Measurements from ENCODE around the gene ZNF674. TPM values are rescaled to one million over a fixed set of nuclear protein-coding genes. Genes with fewer than 3 reads are reported as not detected.

The ZNF674 gene
- 7.8 and 8.3 TPM in 2 replicates for total RNA-seq (2014; rRNA removed; shearing (Covaris generic))
- 3.8 and 5.3 TPM in 2 replicates for polyA plus RNA-seq (2014; cell fraction: nucleus; rRNA removed)

DNA sequence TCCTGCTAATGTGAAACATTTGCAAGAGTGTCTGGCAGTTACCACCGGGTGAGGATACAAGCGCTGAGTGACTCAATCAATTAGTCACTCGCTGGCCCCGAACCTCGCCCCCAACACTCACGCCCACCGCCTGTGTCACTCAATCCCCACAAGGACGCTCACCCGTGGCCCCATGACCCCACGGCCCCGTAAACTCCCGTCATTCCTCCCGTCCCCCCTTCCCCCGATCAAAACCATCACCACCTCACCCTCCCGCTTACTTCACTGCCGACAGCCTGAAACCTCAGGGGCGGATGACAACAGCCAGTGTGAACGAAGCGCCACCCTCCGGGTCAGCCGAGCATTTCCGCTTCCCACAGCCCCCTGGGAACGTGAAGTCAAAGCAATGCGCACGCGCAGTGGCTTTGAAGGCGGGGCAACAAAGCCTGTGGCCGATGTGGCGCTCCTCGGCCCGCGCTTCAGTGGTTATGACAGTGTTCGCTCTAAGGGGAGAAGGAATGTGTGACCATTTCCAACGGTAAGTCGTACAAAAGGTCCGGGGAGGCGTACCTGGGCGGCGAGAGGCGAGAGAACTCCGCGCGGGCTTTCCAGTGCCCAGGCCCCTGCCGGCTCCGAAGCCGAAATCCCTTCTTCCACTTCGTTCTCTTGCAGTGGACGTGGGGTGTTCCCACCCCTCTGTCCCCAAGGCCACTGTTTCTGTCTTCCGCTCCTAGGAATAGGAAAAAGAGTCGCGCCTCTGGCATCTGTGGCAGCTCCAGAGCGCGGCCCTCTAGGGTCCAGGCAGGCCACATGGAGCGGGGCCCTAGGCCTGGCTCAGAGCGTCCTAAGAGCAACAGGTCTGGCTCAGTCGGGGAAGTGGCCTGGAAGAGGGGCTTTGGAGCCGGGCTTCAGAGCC is at the start of gene ZNF674:
Gene ZNF674, minus strand, starts transcription at position 311 of the 895 bp plus-strand sequence. CDS start 3,334 bp downstream, outside the sequence.
- DNase-seq (ENCODE audit: extremely low read depth, low read depth): peak; percentile 94

DNA sequence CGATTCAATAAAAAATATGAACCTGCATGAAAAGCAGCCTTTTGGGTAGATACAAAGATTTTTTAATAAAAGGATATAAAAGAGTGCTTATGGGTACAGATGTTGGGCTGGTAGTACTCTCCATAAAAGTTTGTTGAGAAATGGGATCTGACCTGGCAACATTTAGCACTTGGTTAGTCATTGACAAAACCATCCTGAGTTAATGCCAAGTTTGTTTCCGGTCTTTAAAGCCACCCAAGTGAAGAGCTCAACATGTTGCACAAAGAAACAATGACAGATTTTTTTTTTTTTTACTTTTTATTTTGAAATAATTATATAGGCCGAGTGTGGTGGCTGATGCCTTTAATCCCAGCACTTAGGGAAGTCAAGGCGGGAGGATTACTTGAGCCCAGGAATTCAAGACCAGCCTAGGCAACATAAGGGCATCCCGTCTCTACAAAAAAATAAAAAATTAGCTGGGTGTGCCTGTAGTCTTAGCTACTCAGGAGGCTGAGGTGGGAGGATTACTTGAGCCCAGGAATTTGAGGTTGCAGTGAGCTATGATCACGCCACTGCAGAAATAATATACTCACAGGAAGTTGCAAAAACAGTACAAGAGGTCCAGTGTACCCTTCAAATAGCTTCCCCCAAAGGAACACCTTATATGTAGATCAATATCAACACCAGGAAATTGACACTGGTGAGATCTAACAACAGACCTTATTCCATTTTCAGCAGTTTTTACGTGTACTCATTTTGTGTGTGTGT is 44.9 kb upstream of the ZNF674 start:
- DNase-seq (ENCODE audit: extremely low read depth, low read depth): no peak

DNA sequence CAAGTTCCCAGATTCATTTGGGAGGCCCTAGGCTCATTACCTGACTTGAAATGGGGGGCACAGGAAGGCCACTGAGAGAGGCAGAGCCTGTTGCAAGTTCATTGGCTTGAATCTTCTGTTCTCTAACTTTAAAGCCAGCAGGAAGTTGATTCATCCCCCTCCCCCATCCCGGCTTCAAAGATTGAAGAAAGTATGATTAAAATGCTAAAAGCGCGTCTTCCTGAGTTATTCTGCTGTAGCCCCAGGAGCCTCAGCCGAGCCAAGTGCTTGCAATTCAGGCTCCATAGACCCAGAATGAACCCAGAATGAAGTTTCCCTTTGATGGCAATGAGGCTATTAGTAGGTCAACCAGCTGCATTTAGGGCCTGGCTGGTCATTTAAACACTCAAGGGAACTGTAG is 43.0 kb upstream of the ZNF674 start:
- DNase-seq (ENCODE audit: extremely low read depth, low read depth): no peak

DNA sequence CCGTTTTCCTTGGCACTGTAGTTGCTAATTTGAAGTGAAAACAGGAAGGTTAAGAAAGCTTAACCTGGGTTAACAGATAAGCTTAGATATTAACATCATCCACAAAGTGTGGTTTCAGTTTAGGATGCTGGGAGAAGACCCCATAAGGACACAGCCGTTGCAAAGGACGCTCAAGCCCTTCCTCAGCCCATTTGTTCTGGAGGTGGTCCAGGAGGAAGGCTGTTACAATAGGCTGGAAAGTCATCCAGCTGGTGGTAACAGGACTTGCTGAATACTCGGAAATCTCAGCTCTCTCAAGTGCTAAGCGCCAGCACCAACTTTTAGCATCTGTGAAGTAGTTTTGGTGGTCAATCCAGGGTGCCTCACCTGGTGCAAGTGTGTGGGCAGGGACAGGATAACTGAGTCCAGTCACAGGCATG is 42.5 kb upstream of the ZNF674 start:
- DNase-seq (ENCODE audit: extremely low read depth, low read depth): no peak

DNA sequence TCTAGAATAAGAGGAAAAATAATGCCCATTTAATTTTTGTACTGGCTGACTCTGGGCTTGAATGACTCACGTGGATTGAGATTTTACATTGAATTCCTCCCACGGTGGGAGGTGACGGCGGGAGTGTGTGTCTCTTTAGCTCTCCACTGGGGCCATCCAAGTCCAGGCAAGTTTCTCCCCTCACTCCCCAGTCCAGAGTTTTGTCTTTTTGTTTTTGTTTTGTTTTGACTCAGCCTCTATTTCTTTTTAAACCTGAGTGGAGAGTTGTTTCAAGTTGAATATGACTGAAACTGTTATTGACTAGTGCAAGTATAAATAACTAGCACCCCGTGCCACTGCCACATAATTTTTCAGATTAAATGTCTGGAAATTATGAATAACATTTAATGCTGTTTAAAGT is 41.9 kb upstream of the ZNF674 start:
- DNase-seq (ENCODE audit: extremely low read depth, low read depth): no peak

DNA sequence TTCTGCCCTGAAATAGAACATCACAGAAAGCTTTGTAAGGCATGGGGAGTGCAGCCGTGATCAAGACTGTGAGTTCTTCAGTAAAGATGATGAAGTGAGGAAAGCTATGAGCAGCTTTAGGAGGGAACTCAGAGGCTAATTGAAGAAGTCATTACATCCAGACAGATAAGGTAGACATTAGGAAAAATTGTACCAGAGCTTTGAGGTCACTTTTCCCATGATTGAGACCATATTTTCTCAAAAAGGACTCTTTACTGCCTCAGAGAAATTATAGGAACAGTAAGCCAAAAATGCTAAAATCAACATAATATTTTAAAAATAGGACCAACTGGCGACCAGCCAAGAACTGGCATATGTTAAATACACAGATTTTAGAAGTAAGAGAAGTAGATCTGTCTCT is 39.5 kb upstream of the ZNF674 start:
- DNase-seq (ENCODE audit: extremely low read depth, low read depth): no peak

DNA sequence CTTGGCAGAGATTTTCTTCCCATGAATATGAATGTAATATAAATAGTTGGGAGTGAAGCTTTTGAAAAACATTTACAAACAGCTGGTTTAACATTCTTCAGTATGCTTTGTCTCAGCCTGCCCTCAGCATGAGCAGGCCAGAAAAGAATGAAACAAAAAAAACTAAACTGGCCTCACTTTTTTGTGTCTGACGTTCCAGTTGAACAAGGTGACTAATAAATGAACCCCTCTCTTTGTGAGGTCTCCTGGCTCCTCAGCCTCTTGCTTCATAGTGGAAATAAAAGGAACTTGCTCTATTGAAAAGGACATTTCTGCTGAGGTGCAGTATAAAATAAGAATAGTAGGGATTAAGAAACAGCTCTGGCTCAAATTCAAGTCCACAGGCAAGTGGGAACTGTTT is 37.7 kb upstream of the ZNF674 start:
- no peak for DNase-seq (ENCODE audit: extremely low read depth, low read depth)

DNA sequence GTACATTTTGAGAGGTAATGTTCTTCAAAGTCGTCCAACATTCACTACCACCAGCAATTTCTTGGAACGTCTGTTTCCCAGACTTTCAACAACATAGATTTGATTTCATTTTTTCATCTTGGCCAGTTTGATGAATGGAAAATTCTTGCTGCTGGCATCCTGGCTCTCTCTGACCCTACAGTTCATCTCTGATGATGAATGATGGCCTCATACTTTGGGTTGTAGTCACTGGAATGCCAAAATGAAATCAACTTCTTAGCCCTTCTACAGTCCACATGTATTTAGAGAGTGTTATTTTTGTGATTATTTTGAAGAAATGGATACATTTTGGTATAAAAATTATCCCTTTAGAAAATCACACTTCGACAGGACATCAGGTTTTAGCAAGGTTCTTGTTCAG is 37.1 kb upstream of the ZNF674 start:
- no peak for DNase-seq (ENCODE audit: extremely low read depth, low read depth)

DNA sequence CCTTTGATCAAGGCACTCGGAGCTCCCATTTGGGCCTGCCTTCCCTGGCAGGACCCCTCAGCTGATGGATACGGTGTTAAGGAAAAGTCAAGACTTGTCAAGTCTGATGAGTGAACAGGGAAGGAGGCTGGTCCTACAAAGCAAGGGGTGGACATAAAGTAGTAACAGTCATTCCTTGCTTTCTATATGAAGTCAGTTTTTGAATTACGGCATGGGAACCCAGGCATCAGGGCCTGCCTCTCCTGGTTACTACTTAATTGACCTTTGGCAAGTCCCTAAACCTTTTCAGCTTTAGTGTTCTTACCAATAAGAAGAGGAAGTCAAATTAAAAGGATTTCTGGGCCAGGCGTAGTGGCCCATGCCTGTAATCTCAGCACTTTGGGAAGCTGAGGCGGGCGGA is 35.4 kb upstream of the ZNF674 start:
- no peak for DNase-seq (ENCODE audit: extremely low read depth, low read depth)

DNA sequence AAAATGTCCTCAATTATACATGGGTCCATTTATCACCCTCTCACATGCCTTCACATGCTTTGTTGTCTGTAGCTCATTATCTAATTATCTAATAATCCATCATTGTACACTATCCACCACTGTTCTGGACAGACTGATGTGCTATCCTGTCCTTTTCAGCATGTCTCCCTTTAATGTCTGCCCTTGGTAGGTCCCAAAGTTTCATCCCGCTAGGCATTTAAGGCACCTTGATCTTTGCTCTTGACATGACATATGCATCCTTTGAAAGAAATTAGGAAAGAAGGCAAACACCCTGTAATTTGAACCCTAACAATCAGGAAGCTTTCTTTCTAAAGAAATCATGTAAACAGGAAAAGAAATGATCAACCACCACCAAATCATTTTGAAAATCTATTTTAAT is 34.0 kb upstream of the ZNF674 start:
- DNase-seq (ENCODE audit: extremely low read depth, low read depth): no peak

DNA sequence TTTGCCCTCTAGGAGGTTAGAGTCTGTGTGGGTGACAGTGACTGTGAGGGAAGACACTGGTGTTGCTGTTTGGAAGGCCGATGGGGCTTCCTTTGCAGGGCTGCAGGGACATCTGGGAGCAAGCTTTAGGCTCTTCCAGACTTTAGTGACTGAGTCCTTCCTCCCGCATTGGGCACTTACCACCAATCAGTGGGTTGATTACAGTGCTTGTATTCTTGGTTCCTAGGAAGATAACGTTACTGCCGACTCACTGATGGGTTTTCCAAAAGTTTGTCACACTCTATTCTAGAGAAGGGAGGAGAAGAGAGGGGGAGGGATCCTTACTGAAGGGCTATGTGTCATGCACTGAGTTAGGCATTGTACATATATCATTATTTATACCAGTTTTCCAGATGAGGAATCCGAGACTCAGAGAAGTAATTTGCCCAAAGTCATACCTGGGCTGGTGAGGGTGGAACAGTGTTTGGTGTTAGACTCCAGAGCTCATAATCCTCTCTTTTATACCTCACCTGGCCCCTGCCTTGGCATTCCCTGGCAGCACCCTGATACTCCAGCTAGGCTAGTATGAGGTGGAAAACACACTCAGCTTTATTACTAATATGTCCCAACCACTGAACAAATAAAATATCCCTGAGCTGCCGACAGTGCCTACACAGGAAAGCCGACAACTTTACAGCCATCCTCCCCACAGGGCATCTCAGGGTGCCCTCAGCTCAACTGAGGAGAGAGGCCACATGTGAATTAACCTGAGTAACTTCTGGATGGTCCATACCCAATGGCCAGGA is 32.2 kb upstream of the ZNF674 start:
- no peak for DNase-seq (ENCODE audit: extremely low read depth, low read depth)

DNA sequence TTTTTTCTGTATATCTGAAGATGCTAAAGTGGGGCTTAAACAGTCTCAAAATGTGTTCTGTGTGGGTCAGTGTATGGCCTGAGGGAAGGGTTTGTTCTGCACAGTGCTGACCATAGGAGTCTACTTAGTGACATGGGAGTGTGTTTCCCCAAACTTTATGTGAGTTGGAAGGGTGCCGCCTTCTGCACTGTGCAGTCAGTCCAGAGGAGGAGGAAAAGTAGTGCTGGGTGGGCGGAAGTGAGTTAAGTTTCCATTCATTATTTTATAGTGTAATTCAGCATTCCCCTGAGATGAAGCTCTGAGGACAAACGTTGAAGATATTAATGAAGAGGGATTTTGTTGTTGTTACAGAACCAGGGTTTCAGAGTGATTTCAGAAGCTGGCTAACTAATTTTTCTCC is 31.2 kb upstream of the ZNF674 start:
- no peak for DNase-seq (ENCODE audit: extremely low read depth, low read depth)

DNA sequence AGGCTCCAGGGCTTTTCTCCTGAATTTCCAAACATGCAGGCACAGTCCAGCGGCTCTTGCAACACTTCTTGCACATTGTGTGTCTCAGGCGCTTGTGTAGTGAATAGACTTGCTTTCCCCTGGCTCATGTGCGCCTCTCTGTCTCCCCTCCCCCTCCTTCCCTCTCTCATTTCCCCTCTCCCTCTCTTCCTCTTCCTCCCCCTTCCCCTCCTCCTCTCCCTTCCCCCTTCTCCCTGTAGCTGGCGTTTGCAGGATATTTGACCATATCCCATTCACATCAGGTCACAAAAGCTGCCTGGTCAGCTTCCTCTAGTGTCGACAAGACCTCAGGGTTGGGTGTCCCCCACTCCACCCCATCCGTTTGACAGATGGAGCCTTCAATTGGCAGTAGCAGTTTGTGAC is 30.8 kb upstream of the ZNF674 start:
- no peak for DNase-seq (ENCODE audit: extremely low read depth, low read depth)

DNA sequence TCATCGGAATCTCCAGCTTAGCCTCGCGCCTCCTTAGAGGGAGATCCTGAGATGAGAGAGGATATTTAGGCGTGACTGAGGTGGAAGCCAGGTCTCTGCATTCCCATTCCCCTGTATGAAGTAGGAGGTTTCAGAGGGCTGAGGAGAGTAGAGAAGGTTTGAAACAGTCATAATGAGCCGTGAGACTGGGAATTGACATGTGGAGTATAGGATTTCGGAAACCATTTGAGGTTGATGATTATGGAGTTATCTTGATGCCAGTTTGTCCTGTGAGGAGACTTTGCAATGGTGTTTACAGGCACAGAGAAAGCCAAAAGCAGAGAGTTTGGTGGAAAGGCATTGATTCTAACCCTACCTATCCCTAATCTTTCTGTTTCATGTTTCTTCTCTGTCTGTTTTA is 30.4 kb upstream of the ZNF674 start:
- no peak for DNase-seq (ENCODE audit: extremely low read depth, low read depth)

DNA sequence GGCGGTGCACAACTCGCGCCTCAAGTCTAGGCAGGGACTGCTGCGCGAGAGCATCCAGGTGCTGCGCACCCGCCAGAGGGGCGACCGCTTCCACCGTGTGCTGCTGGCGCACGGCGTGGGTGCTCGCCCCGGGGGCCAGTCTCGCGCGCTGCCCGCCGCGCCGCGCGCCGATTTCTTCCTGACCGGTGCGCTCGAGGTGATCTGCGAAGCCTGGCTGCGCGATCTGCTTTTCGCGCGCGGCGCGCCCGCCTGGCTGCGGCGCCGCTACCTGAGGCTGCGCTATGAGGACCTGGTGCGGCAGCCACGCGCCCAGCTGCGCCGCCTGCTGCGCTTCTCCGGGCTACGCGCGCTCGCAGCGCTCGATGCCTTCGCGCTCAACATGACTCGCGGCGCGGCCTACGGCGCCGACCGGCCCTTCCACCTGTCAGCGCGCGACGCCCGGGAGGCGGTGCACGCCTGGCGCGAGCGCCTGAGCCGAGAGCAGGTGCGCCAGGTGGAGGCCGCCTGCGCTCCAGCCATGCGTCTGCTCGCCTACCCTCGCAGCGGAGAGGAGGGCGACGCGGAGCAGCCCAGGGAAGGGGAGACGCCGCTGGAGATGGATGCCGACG is 29.7 kb upstream of the ZNF674 start:
- DNase-seq (ENCODE audit: extremely low read depth, low read depth): no peak

DNA sequence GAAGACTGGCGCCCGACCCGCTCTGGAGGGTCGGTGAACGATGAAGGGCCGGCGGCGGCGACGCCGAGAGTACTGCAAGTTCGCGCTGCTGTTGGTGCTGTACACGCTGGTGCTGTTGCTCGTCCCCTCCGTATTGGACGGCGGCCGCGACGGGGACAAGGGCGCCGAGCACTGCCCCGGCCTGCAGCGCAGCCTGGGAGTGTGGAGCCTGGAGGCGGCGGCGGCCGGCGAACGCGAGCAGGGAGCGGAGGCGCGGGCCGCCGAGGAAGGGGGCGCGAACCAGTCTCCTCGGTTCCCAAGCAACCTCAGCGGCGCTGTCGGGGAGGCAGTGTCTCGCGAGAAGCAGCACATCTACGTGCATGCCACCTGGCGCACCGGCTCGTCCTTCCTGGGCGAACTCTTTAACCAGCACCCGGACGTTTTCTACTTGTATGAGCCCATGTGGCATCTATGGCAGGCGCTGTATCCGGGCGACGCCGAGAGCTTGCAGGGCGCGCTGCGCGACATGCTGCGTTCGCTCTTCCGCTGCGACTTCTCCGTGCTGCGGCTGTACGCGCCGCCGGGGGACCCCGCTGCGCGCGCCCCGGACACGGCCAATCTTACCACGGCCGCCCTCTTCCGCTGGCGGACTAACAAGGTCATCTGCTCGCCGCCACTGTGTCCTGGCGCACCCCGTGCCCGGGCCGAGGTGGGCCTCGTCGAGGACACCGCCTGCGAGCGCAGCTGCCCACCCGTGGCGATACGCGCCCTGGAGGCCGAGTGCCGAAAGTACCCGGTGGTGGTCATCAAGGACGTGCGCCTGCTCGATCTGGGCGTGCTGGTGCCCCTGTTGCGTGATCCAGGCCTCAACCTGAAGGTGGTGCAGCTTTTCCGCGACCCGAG is 28.9 kb upstream of the ZNF674 start:
- peak; percentile 50 for DNase-seq (ENCODE audit: extremely low read depth, low read depth)

DNA sequence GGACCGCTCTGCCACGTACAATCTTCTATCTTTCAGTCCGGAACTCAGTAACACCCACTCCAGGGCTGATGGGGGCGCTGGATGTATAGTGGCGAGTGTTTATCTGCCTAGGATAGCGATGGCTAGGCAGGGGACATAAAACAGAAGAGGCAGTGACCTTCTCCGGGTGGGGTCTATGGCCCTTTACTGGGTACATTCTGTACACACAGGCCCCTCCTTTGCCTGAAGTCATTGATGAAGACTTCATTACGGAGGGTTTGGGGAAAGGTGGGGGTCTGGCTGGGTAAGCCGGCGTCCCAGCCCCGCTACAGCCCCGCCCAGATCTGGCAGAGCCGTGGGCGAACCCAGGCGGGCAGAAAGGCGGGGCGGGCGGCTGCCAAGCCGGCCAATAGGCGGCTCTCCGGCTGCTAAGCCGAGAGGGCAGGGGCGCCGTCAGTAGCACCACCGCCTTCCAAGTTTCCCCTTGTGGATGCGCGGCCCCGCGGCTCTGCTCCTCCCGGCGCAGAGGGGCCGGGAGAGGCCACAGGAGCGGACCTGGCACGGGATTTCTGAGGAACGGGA is 28.2 kb upstream of the ZNF674 start, which contains the start of gene CHST7:
Gene CHST7, plus strand, starts transcription at position 435 of the 561 bp plus-strand sequence. CDS start 167 bp downstream, outside the sequence.
- peak; percentile 66 for DNase-seq (ENCODE audit: extremely low read depth, low read depth)

DNA sequence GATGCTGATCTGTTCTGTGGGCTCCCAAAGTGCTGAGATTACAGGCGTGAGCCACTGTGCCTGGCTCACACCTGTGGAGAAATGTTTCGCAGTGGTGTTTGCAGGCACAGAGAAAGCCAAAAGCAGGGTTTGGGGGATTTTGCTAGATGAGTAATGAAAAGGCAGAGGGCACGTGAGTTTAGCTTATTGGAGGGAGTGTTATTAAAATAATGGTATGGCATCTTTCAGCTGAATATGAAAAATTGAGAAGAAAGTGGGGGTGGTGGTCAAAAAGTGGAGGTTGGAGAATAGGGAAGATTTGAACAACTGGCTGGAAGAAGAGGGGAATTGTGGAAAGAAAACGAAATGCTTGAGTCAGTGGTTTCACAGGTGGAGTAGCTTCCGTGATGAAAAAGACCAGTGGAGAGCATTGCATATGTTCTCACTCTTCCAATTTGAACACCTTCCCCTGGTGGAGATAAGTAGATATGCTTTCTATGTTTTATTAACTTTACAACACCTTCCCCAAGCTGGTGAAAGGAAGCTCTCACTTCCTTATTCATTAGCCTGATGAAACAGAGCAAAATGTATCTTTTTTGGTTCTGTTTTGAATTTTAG is 27.2 kb upstream of the ZNF674 start:
- DNase-seq (ENCODE audit: extremely low read depth, low read depth): no peak

Measured in NCI-H460 (cell line).